GM19328 (cell line): ENCODE data around the gene ARID4B.
"Not testable (repeated sequence)": the region's sequence is repeated elsewhere in the genome, so short reads cannot be mapped to it uniquely, and the experiment has no call there.

Experiments
- ATAC-seq: cut with Tn5 transposase; IDR thresholded peaks from one replicate; pipeline ENCODE4 v1.9.1; 2021; ENCODE audit warnings: mild to moderate bottlenecking, moderate library complexity; ENCODE audit not compliant: unreplicated experiment

ARID4B gene

GRCh38 chr1:235328271-235329138 lies 526 bp upstream of the ARID4B start, which contains the start of gene GGPS1:
Gene GGPS1, plus strand, starts transcription at chr1:235328570. Its CDS starts 6,695 bp downstream, at chr1:235335265.
- ATAC-seq: peak; percentile 63

- ATAC-seq: no peak
Observed at GRCh38 chr1:235326719-235327558, 1.0 kb downstream of the ARID4B start.

- ATAC-seq: no peak
Observed at GRCh38 chr1:235325854-235326253, 2.1 kb downstream of the ARID4B start.

DNA sequence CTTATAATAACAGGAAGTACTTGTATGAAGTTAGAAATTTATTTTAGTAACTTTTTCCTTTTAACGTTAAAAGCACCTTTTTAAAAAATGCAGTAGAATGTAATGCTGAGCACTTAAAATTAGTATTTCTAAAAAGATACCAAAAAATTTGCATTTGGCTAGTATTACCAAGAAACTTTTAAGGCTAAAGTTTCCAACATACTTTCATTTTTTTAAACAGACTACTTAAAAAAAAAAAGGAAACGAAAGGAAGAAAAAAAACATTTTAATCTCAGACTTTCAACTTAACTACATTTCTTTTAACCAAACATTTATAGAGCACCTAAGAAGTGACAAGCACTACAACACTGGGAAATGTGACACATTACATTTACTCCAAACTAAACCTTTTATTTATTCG lies 2.8 kb downstream of the ARID4B start:
- ATAC-seq: no peak

GRCh38 chr1:235324296-235324695 lies 3.7 kb downstream of the ARID4B start:
- no peak for ATAC-seq

DNA sequence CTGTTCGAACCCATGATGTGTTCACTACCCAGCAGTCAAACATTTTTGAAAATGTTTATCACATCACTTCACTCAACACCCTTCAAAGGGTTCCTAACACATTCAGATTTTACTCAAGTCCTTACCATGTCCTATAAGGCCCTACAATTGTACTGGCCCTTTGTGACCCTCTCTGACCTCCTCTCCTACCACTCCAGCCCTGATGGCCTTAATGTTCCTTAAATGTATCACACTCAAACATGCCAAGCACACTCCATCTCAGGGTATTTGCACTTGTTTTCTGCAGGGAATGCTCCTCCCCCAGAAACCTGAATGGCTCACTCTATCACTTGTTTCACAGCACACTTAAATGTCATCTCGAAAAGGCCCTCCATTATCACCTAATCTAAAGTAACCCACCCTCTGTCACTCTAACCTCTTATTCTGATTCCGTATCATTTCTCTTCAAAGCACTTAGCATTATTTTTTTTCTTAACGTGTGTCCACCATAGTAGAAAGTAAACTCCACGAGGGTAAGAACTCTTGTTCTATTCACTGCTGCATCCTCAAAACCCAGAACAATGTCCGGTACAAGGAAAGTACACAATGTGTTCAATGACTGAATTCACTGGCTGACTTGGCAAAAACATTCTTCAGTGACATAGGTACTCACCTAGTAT lies 7.3 kb downstream of the ARID4B start:
- ATAC-seq: no peak

DNA sequence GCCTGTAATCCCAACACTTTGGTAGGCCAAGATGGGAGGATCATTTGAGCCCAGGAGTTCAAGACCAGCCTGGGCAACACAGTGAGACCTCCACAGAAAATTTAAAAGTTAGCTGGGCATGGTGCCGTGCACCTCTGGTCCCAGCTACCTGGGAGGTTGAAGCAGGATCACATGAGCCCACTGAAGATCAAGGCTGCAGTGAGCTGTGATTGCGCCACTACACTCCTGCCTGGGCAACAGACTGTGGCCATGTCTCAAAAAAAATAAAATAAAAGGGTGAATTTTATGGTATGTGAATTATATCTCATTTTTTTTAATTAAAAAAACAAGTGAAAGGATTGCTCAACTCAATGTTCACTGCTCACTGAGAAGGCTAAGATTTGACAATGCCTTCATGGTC lies 8.7 kb downstream of the ARID4B start:
- ATAC-seq: no peak

DNA sequence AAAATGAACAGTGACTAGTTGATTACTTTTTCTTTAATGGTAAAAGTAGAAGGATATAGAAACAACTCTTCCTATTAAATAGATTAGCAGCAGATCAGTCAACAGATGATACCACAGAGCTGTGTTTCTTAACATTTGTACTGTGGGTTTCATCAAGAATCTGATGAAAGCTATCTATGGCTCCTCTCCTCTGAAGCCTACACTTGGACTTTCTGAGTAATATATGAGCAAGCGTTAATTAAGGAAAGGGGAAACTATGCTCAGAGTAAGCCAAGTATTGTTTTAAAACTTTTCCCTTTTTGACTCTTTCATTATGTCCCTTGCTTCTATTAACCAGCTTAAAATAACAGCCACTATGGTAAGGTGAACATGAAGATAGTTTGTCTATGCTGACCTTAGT lies 10.8 kb downstream of the ARID4B start:
- ATAC-seq: no peak

GRCh38 chr1:235315735-235316134 lies 12.2 kb downstream of the ARID4B start:
- ATAC-seq: no peak

GRCh38 chr1:235315173-235315572 lies 12.8 kb downstream of the ARID4B start:
- no peak for ATAC-seq

DNA sequence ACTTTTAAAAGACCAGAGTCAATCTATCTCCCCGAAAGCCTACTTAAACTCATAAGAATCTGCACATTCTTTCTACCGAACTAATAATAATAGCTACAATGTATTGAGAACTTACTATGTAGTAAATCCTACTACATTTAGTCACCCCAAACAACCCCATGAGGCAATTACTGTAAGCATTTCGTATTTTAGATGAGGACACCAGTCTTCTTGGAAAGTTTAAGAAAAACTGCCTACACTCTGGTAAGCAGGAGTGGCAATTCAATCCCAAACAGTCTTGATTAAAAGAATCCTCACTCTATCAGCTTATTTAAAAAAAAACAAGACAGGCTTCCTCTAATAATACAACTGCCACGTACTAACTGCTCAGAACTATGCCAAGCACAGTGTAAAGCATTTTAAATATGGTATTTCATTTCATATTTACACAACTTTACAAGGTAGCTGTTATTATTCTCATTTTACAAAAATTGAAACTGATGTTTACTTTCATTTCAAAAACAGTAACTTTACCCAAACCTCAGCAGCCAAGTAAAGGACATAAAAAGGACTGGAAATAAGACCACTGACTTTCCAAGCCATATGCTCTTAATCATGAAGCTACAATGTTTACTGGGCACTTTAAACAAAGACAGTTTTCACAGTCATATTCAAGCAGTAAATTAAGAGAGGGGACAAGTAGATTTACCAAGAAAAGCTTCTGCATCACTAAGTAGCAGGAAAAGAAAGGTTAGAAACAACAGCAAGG lies 13.9 kb downstream of the ARID4B start:
- no peak for ATAC-seq

DNA sequence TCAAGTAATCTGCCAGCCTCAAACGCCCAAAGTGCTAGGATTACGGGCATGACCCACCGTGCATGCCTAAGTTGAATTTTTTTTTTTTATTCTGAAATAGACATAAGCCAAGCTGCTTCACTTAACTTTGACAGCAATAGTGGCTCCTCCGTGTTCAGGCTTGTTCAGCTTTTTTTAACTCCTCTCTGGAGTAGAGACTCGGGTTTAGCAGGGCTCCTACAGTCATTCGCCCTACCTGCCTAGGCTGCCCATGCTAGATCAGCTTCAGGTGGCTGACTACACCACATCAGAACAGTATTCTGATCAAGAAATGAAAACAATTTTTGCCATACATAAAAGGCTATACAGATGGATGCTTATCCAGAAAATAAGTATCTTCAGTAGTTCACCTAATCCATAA lies 14.7 kb downstream of the ARID4B start:
- no peak for ATAC-seq

GRCh38 chr1:235309206-235309605 lies 18.8 kb downstream of the ARID4B start:
- ATAC-seq: not testable (repeated sequence)

DNA sequence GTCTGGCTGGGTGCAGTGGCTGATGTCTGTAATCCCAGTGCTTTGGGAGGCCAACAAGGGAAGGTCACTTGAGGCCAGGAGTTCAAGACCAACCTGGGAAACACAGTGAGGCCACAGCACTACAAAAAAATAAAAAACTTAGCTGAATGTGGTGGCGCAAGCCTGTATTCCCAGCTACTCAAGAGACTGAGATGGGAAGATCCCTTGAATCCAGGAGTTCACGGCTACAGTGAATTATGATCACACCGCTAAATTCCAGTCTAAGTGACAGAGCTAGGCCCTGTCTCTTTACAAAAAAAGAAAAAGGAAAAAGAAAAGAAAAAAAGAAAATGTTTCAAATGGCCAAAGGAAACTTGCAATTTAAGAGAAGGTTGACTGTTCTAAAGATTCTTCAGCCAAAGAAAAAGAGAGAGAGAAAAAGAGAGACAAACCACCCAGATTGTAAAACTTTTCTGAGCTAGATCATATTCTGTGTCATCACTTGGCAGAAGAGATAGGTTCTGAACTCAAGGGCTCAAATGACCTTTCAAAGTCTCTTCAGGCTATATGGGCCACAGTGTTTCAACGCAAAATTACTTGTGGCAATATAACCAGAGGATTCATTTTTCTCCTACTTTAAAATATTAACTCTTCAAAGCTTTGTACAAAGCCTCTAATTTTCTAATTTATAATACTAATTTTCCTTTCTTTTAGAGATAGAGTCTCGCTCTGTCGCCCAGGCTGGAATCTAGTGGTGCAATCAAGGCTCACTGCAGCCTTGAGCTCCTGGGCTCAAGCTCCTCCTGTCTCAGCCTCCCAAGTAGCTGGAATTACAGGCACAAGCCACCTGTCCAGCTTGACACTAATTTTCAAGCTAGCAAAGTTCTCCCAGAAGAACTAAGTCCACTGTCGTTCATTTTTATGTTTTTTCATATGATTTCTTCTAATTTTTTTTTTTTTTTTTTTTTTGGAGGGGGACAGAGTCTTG lies 20.5 kb downstream of the ARID4B start:
- no peak for ATAC-seq

- ATAC-seq: no peak
Observed at GRCh38 chr1:235304549-235305451, 23.2 kb downstream of the ARID4B start.

DNA sequence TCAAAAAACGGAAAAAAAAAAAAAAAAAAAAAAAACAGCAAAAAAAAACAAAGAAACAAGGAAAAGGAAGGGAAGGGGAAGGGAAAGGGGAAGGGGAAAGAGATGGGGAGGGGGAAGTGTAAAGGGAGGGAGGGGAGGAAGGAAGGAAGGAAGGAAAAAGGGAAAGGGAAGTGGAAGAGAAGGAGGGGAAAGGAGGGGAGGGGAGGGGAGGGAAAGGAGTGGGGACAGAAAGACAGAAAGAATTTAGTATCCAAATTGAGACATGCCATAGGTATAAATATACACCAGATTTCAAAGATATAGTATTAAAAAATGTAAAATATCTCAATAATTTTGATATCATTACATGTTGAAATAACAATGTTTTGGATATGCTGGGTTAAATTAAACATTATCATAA lies 25.8 kb downstream of the ARID4B start:
- no peak for ATAC-seq

GRCh38 chr1:235299169-235299858 lies 28.7 kb downstream of the ARID4B start:
- no peak for ATAC-seq

DNA sequence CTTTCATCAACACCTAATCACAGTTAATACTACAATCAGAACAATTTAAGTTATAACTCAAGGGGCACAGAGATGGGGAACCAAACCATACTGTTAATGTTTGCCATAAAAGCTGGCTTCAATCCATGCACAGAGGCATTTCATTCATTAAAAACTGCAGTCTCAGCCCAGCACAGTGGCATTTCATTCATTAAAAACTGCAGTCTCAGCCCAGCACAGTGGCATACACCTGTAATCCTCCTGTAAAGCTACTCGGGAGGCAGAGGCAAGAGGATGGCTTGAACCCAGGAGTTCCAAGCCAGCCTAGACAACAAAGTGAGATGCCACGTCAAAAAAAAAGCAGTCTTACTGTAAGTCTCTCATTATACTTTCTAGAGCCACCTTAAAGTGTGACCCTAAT lies 29.2 kb downstream of the ARID4B start:
- ATAC-seq: no peak
